ENCODE data around the gene BIVM.

The BIVM gene

DNA sequence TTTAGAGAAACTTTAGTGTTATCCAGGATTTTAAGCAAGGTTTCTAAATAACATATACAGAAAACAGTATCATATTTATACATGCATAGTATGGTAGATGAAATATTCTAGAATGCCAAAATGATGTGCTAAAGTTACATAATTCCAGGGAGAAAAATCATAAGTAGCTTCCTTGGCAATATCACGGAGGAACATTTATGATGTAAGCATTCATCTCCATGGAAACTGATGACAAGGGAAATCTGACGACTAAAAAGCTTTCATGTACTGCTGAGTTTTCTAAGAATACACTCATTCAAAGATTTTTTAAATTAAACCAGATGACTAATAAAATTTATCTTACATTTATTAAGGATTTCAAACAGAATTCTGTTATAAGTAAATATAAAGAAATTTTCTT is 30.0 kb upstream of the BIVM start:
- no peak overlapping the region for H3K4me2 ChIP-seq (ENCODE audit: low read depth, low read length, poor library complexity, severe bottlenecking)
- H3K4me3 ChIP-seq (ENCODE audit: low read length, poor library complexity, severe bottlenecking): no peak overlapping the region
- no peak for TF ChIP-seq EZH2phosphoT487 (IDR thresholded peaks at IDR 0.05; ENCODE audit: borderline replicate concordance)
- no peak for TF ChIP-seq CTCF (conservative IDR thresholded peaks at IDR 0.05; ENCODE audit: low read length)
- H3K9ac ChIP-seq (ENCODE audit: low read depth, low read length, poor library complexity, severe bottlenecking): no peak overlapping the region
- peaks cover 4% of the 10 kb centered on the region; the same call in 1 of the 2 replicates for H3F3A ChIP-seq (ENCODE audit: low read depth)
- H3K9me2 ChIP-seq (replicated peaks; ENCODE audit: low read depth, low read length): no peaks in the 10 kb centered on the region
- H3K79me2 ChIP-seq (ENCODE audit: insufficient read depth, low read length): peaks cover 36% of the 10 kb centered on the region
- no peak overlapping the region for H2AFZ ChIP-seq (ENCODE audit: low read length)
- H3K27me3 ChIP-seq (ENCODE audit: insufficient read depth, low read length, poor library complexity, severe bottlenecking): no peaks in the 10 kb centered on the region
- H3K36me3 ChIP-seq (ENCODE audit: insufficient read depth, low read length): no peaks in the 10 kb centered on the region
- no peaks in the 10 kb centered on the region for H3K9me3 ChIP-seq (ENCODE audit: insufficient read depth, low read depth, low read length)
- H3K4me1 ChIP-seq (ENCODE audit: insufficient read depth, low read length, poor library complexity, severe bottlenecking): peaks cover 27% of the 10 kb centered on the region
- no peaks in the 10 kb centered on the region for H4K20me1 ChIP-seq (ENCODE audit: insufficient read depth, low read length, poor library complexity, severe bottlenecking)

- H3K9me3 ChIP-seq (ENCODE audit: insufficient read depth, low read depth, low read length): no peaks in the 10 kb centered on the region
- no peak overlapping the region for H3K9ac ChIP-seq (ENCODE audit: low read depth, low read length, poor library complexity, severe bottlenecking)
- H3K27me3 ChIP-seq (ENCODE audit: insufficient read depth, low read length, poor library complexity, severe bottlenecking): no peaks in the 10 kb centered on the region
- H3K36me3 ChIP-seq (ENCODE audit: insufficient read depth, low read length): no peaks in the 10 kb centered on the region
- TF ChIP-seq CTCF (conservative IDR thresholded peaks at IDR 0.05; ENCODE audit: low read length): peak; percentile 42
- TF ChIP-seq EZH2phosphoT487 (IDR thresholded peaks at IDR 0.05; ENCODE audit: borderline replicate concordance): no peak
- no peak overlapping the region for H2AFZ ChIP-seq (ENCODE audit: low read length)
- no peaks in the 10 kb centered on the region for H4K20me1 ChIP-seq (ENCODE audit: insufficient read depth, low read length, poor library complexity, severe bottlenecking)
- H3K4me3 ChIP-seq (ENCODE audit: low read length, poor library complexity, severe bottlenecking): no peak overlapping the region
- peaks cover 4% of the 10 kb centered on the region; the same call in 1 of the 2 replicates for H3F3A ChIP-seq (ENCODE audit: low read depth)
- peaks cover 36% of the 10 kb centered on the region for H3K79me2 ChIP-seq (ENCODE audit: insufficient read depth, low read length)
- H3K4me2 ChIP-seq (ENCODE audit: low read depth, low read length, poor library complexity, severe bottlenecking): peak overlapping the region; percentile 0
- peaks cover 27% of the 10 kb centered on the region for H3K4me1 ChIP-seq (ENCODE audit: insufficient read depth, low read length, poor library complexity, severe bottlenecking)
- H3K9me2 ChIP-seq (replicated peaks; ENCODE audit: low read depth, low read length): no peaks in the 10 kb centered on the region
These were observed 29.2 kb upstream of the BIVM start for GRCh38 chr13:102769679-102770078.

- no peaks in the 10 kb centered on the region for H3K36me3 ChIP-seq (ENCODE audit: insufficient read depth, low read length)
- no peak overlapping the region for H3K4me3 ChIP-seq (ENCODE audit: low read length, poor library complexity, severe bottlenecking)
- peaks cover 4% of the 10 kb centered on the region; the same call in 1 of the 2 replicates for H3F3A ChIP-seq (ENCODE audit: low read depth)
- H3K9ac ChIP-seq (ENCODE audit: low read depth, low read length, poor library complexity, severe bottlenecking): no peak overlapping the region
- no peaks in the 10 kb centered on the region for H3K9me3 ChIP-seq (ENCODE audit: insufficient read depth, low read depth, low read length)
- no peaks in the 10 kb centered on the region for H3K9me2 ChIP-seq (replicated peaks; ENCODE audit: low read depth, low read length)
- H2AFZ ChIP-seq (ENCODE audit: low read length): no peak overlapping the region
- H3K27me3 ChIP-seq (ENCODE audit: insufficient read depth, low read length, poor library complexity, severe bottlenecking): no peaks in the 10 kb centered on the region
- TF ChIP-seq CTCF (conservative IDR thresholded peaks at IDR 0.05; ENCODE audit: low read length) (no peak), EZH2phosphoT487 (IDR thresholded peaks at IDR 0.05; ENCODE audit: borderline replicate concordance) (no peak)
- peaks cover 36% of the 10 kb centered on the region for H3K79me2 ChIP-seq (ENCODE audit: insufficient read depth, low read length)
- H3K4me2 ChIP-seq (ENCODE audit: low read depth, low read length, poor library complexity, severe bottlenecking): peak overlapping the region; percentile 89
- no peaks in the 10 kb centered on the region for H4K20me1 ChIP-seq (ENCODE audit: insufficient read depth, low read length, poor library complexity, severe bottlenecking)
- H3K4me1 ChIP-seq (ENCODE audit: insufficient read depth, low read length, poor library complexity, severe bottlenecking): peaks cover 27% of the 10 kb centered on the region
These were observed 28.5 kb upstream of the BIVM start for GRCh38 chr13:102770435-102770834.

Measured in Loucy (cell line).